Endothelial cell (in vitro differentiated cells): ENCODE results near the gene SPDYE6. TPM values are rescaled to one million over a fixed set of nuclear protein-coding genes. Genes with fewer than 3 reads are reported as not detected.

Experiments
- DNase-seq: peaks from one replicate; pipeline ENCODE4 v3.0.0; 2021; ENCODE audit warnings: low spot score
- H3K27ac Mint-ChIP-seq: one replicate; pipeline ENCODE4 v1.8.0; 2021; ENCODE audit warnings: mixed read lengths, inconsistent platforms; ENCODE audit not compliant: unreplicated experiment
- H3K27me3 Mint-ChIP-seq: one replicate; pipeline ENCODE4 v1.8.0; 2021; ENCODE audit warnings: mild to moderate bottlenecking, moderate library complexity, mixed read lengths, inconsistent platforms; ENCODE audit not compliant: unreplicated experiment
- H3K36me3 Mint-ChIP-seq: one replicate; pipeline ENCODE4 v1.8.0; 2021; ENCODE audit warnings: mild to moderate bottlenecking, low read depth, mixed read lengths, inconsistent platforms; ENCODE audit not compliant: unreplicated experiment
- H3K4me1 Mint-ChIP-seq: one replicate; pipeline ENCODE4 v1.8.0; 2021; ENCODE audit warnings: mild to moderate bottlenecking, mixed read lengths, inconsistent platforms; ENCODE audit not compliant: unreplicated experiment
- H3K4me3 Mint-ChIP-seq: one replicate; pipeline ENCODE4 v1.8.0; 2021; ENCODE audit warnings: mild to moderate bottlenecking, mixed read lengths, inconsistent platforms; ENCODE audit not compliant: unreplicated experiment
- H3K9me3 Mint-ChIP-seq: one replicate; pipeline ENCODE4 v1.8.0; 2021; ENCODE audit warnings: mixed read lengths, inconsistent platforms; ENCODE audit not compliant: unreplicated experiment
- CTCF ChIP-seq: fragments of 200-600 bp; sonication (generic); IDR thresholded peaks from one replicate; pipeline ENCODE4 v1.5.0; 2021; ENCODE audit warnings: antibody characterized with exemption; ENCODE audit not compliant: unreplicated experiment
- total RNA-seq: library from RNA; stranded (reverse); fragmentation: NEBNext Ultra II Directional; extraction: Animal tissue kit (Norgen Biotek cat#: 25700); gene quantifications from one replicate; pipeline ENCODE4 v1.2.1, GENCODE V29; 2021; ENCODE audit not compliant: unreplicated experiment

The SPDYE6 gene
- total RNA-seq, 1 donor from 2014 or later, result not detected

GRCh38 chr7:102319671-102320070, 36.6 kb downstream of the SPDYE6 start:
- Mint-ChIP-seq H3K36me3 (no peaks in the 10 kb centered on the region), H3K4me3 (no peak overlapping the region), H3K27ac (no peak overlapping the region), H3K9me3 (no peaks in the 10 kb centered on the region), H3K27me3 (peaks cover 10% of the 10 kb centered on the region), H3K4me1 (peaks cover 4% of the 10 kb centered on the region)
- TF ChIP-seq CTCF, result no peak
- no peak for DNase-seq

GRCh38 chr7:102318482-102318971, 37.7 kb downstream of the SPDYE6 start:
- Mint-ChIP-seq H3K27me3 (peaks cover 13% of the 10 kb centered on the region), H3K4me3 (no peak overlapping the region), H3K4me1 (peaks cover 4% of the 10 kb centered on the region), H3K27ac (no peak overlapping the region), H3K9me3 (no peaks in the 10 kb centered on the region), H3K36me3 (no peaks in the 10 kb centered on the region)
- no peak for DNase-seq
- TF ChIP-seq CTCF, result no peak

GRCh38 chr7:102317231-102318059, 38.8 kb downstream of the SPDYE6 start:
- no peak overlapping the region for H3K4me3 Mint-ChIP-seq
- H3K27me3 Mint-ChIP-seq, result peaks cover 6% of the 10 kb centered on the region
- no peak overlapping the region for H3K27ac Mint-ChIP-seq

GRCh38 chr7:102313997-102314780, 42.1 kb downstream of the SPDYE6 start:
- H3K36me3 Mint-ChIP-seq, result no peaks in the 10 kb centered on the region
- peaks cover 2% of the 10 kb centered on the region for H3K27me3 Mint-ChIP-seq
- TF ChIP-seq CTCF, result no peak
- no peak overlapping the region for H3K4me3 Mint-ChIP-seq
- H3K4me1 Mint-ChIP-seq, result no peaks in the 10 kb centered on the region
- H3K27ac Mint-ChIP-seq, result no peak overlapping the region
- no peak for DNase-seq
- H3K9me3 Mint-ChIP-seq, result no peaks in the 10 kb centered on the region

More at GRCh38 chr7:102317231-102318059, 38.8 kb downstream of the SPDYE6 start:
- Mint-ChIP-seq H3K9me3 (no peaks in the 10 kb centered on the region), H3K36me3 (no peaks in the 10 kb centered on the region), H3K4me1 (peaks cover under 1% of the 10 kb centered on the region)
- no peak for DNase-seq
- no peak for TF ChIP-seq CTCF
